GM12878 (cell line): ENCODE measurements around the gene TRIM3. TPM values are rescaled to one million over a fixed set of nuclear protein-coding genes. Genes with fewer than 3 reads are reported as not detected.

Source experiments
- ATAC-seq: fragments of 200-7000 bp; cut with Tn5 transposase; 3 replicates; pipeline ENCODE4 v1.9.1; 2020; ENCODE audit warnings: mild to moderate bottlenecking, moderate library complexity
- Bru-seq: library from RNA; stranded (reverse); fragments of 400-500 nt; gene quantifications from one replicate; lab custom pipeline; 2021; lab: Mats Ljungman, UMichigan
- BruChase-seq, 2 experiments: library from RNA; stranded (reverse); fragments of 400-500 nt; gene quantifications; one replicate each; lab custom pipeline; 2021; lab: Mats Ljungman, UMichigan
- BruUV-seq: library from RNA; stranded (reverse); fragments of 400-500 nt; replicated peaks from 2 replicates; lab custom pipeline; 2021; lab: Mats Ljungman, UMichigan
- CTCF ChIA-PET: fragments of 300-600 bp; sonication (Branson Sonifier 250); formaldehyde crosslinking; extraction: SDS; loops from one replicate; lab custom pipeline; 2021; ENCODE audit warnings: inconsistent platforms; lab: Yijun Ruan, JAX
- POLR2A ChIA-PET: fragments of 350-600 bp; formaldehyde crosslinking; extraction: SDS; loops from one replicate; lab custom pipeline; 2021; ENCODE audit warnings: inconsistent platforms; lab: Charles Lee
- RAD21 ChIA-PET: fragments of 300-600 bp; sonication (Branson Sonifier 250); formaldehyde crosslinking; loops from one replicate; lab custom pipeline; 2023; ENCODE audit warnings: antibody characterized with exemption; ENCODE audit not compliant: unreplicated experiment; lab: Charles Lee
- SMC1A ChIA-PET: fragments of 300-600 bp; sonication (Branson Sonifier 250); formaldehyde crosslinking; loops from one replicate; lab custom pipeline; 2023; ENCODE audit not compliant: unreplicated experiment, uncharacterized antibody; lab: Charles Lee
- DNase-seq: peaks from one replicate; pipeline ENCODE4 v3.0.0-alpha.2; 2011; ENCODE audit warnings: low read depth, low spot score
- FAIRE-seq: peaks from 3 replicates; lab custom pipeline; 2011; peaks lifted over from hg19 to GRCh38; lab: Jason Lieb, UNC
- H2AFZ ChIP-seq: 2 replicates; pipeline ENCODE4 v1.6.0; 2011; ENCODE audit warnings: low read depth, low read length, control low read depth; ENCODE audit not compliant: control insufficient read depth
- H3K27ac ChIP-seq: 2 replicates; pipeline ENCODE4 v1.5.1; 2011; ENCODE audit warnings: control low read depth; ENCODE audit not compliant: control insufficient read depth, insufficient read depth
- H3K27me3 ChIP-seq, 2 experiments: replicated peaks in 1 of 2; 2 replicates each; pipeline versions ENCODE4 v1.6.0 to v1.6.1; 2011; ENCODE audit warnings: low read length in 1 of 2; ENCODE audit not compliant: control insufficient read depth in 2 of 2, insufficient read depth in 2 of 2
- H3K36me3 ChIP-seq, 2 experiments: 2 replicates each; pipeline ENCODE4 v1.5.1; 2011; ENCODE audit warnings: low read length in 1 of 2; ENCODE audit not compliant: control insufficient read depth in 2 of 2, insufficient read depth in 2 of 2
- H3K4me1 ChIP-seq: 2 replicates; pipeline ENCODE4 v1.6.1; 2011; ENCODE audit warnings: mild to moderate bottlenecking, low read length, moderate library complexity, mixed read lengths; ENCODE audit not compliant: control insufficient read depth, insufficient read depth
- H3K4me2 ChIP-seq: 2 replicates; pipeline ENCODE4 v1.6.0; 2011; ENCODE audit warnings: control low read depth; ENCODE audit not compliant: control insufficient read depth, insufficient read depth
- H3K4me3 ChIP-seq: fragments of 200-600 bp; sonication (generic); 2 replicates; pipeline ENCODE4 v1.5.1; 2016
- H3K79me2 ChIP-seq: 2 replicates; pipeline ENCODE4 v1.6.0; 2011; ENCODE audit warnings: low read length; ENCODE audit not compliant: control insufficient read depth, insufficient read depth
- H3K9ac ChIP-seq: 2 replicates; pipeline ENCODE4 v1.8.0; 2011; ENCODE audit warnings: low read length, control low read depth, mixed read lengths; ENCODE audit not compliant: control insufficient read depth, insufficient read depth
- H3K9me3 ChIP-seq: replicated peaks from 3 replicates; pipeline ENCODE4 v1.5.1; 2011; ENCODE audit warnings: mild to moderate bottlenecking, low read length; ENCODE audit not compliant: control insufficient read depth, insufficient read depth
- H4K20me1 ChIP-seq: 2 replicates; pipeline ENCODE4 v1.6.0; 2011; ENCODE audit not compliant: control insufficient read depth, insufficient read depth
- CBX3 ChIP-seq: fragments of 200-600 bp; sonication (generic); IDR thresholded peaks from 2 replicates; pipeline ENCODE4 v1.6.1; 2016; ENCODE audit warnings: low read depth, borderline replicate concordance
- IRF4 ChIP-seq: IDR thresholded peaks from 2 replicates; pipeline ENCODE4 v1.6.1; 2011; ENCODE audit warnings: low read depth, low read length
- JUND ChIP-seq: IDR thresholded peaks from 2 replicates; pipeline ENCODE4 v1.6.1; 2012; ENCODE audit warnings: low read depth, mild to moderate bottlenecking, low read length, improper control_type of control experiment, moderate library complexity
- MEF2A ChIP-seq: IDR thresholded peaks from 2 replicates; pipeline ENCODE4 v1.6.1; 2011; ENCODE audit warnings: low read depth, mild to moderate bottlenecking, low read length, moderate library complexity; ENCODE audit not compliant: insufficient read depth
- MYB ChIP-seq: fragments of 150-350 bp; IDR thresholded peaks from 2 replicates; pipeline ENCODE4 v1.6.1; 2014; ENCODE audit warnings: mild to moderate bottlenecking, low read depth, low read length, borderline replicate concordance
- NFIC ChIP-seq: IDR thresholded peaks from 2 replicates; pipeline ENCODE4 v1.6.1; 2012; ENCODE audit warnings: low read depth, mild to moderate bottlenecking, inconsistent platforms, low read length, moderate library complexity
- RCOR1 ChIP-seq: conservative IDR thresholded peaks from 2 replicates; pipeline ENCODE4 v1.6.1; 2012; ENCODE audit warnings: low read depth, low read length, improper control_type of control experiment
- SIN3A ChIP-seq: IDR thresholded peaks from 2 replicates; pipeline ENCODE4 v1.6.1; 2012; ENCODE audit warnings: low read depth, low read length, improper control_type of control experiment
- SMC3 ChIP-seq: IDR thresholded peaks from 2 replicates; pipeline ENCODE4 v1.6.1; 2011; ENCODE audit warnings: low read length, improper control_type of control experiment, borderline replicate concordance
- STAT1 ChIP-seq: fragments of 450-650 bp; conservative IDR thresholded peaks from 2 replicates; pipeline ENCODE4 v1.6.1; 2014; ENCODE audit warnings: antibody characterized with exemption, mild to moderate bottlenecking
- STAT3 ChIP-seq: IDR thresholded peaks from 2 replicates; pipeline ENCODE4 v1.6.1; 2011; ENCODE audit warnings: low read depth, low read length, improper control_type of control experiment
- WGBS: methylation state at CpG from one replicate; pipeline ENCODE4 v1.1.6; 2016; ENCODE audit warnings: low lambda C conversion rate; ENCODE audit not compliant: insufficient replicate concordance, insufficient coverage; ENCODE audit errors: missing lambda C conversion rate; 5-methylcytosine and 5-hydroxymethylcytosine counted together
- in situ Hi-C: fragments of 300-500 bp; cut with MboI; formaldehyde crosslinking; loops from 9 replicates; pipeline ENCODE4 v1.14.3; 2018; ENCODE audit warnings: mixed read lengths
- intact Hi-C: fragments of 100-400 bp; cut with micrococcal nuclease; formaldehyde crosslinking; loops from one replicate; pipeline ENCODE4 v1.14.2; 2022; ENCODE audit not compliant: unreplicated experiment
- long read RNA-seq, 2 experiments: library from polyadenylated mRNA; unstranded; transcript quantifications; one replicate each; pipeline ENCODE4 v2.0.0, GENCODE V29; 2019 to 2020
- polyA minus RNA-seq, 3 experiments: library from RNA; depleted of rRNA, polyadenylated mRNA; stranded (reverse); fragments of >200 nt; gene quantifications; 2 replicates each; pipeline ENCODE4 v1.2.3, GENCODE V29; 2011
- polyA plus RNA-seq, 11 experiments: library from polyadenylated mRNA; depleted of rRNA in 4 of 11; unstranded in 6 of 11; stranded (reverse) in 5 of 11; fragments of >200 nt; fragmentation: Nextera tagmentation in 4 of 11; fragmentation: Illumina TruSeq in 1 of 11; extraction: Ambion mirVana in 4 of 11; extraction: Trizol in 1 of 11; gene quantifications; 1 replicate in 1 of 11; 2 replicates in 10 of 11; pipeline versions ENCODE4 v1.2.1 to v1.2.3, GENCODE V29; 2011 to 2016; ENCODE audit warnings: inconsistent platforms in 2 of 11, missing spikeins in 2 of 11, low read depth in 1 of 11
- total RNA-seq, 4 experiments: library from RNA; depleted of rRNA in 3 of 4; stranded (reverse); fragments of >200 nt in 3 of 4; fragmentation: Illumina TruSeq in 1 of 4; extraction: Trizol in 1 of 4; gene quantifications; 2 replicates each; pipeline versions ENCODE4 v1.2.1 to v1.2.3, GENCODE V29; 2013 to 2021
- TF ChIP-seq, protein P1 (sequence below): IDR thresholded peaks from 2 replicates; pipeline ENCODE4 v1.6.1; 2012; ENCODE audit warnings: low read length, inconsistent platforms
- TF ChIP-seq, protein P2 (sequence below): fragments of 450-650 bp; IDR thresholded peaks from 2 replicates; pipeline ENCODE4 v1.6.1; 2017; ENCODE audit warnings: borderline replicate concordance

The TRIM3 gene
- 14.7 and 15.4 TPM in 2 replicates for total RNA-seq (2013; cell fraction: nucleolus; rRNA removed)
- total RNA-seq (2014; rRNA removed) (6.1 and 11.8 TPM in 2 replicates), total RNA-seq (2014; rRNA removed; fragmentation: Illumina TruSeq; extraction: Trizol) (3.4 and 3.7 TPM in 2 replicates), total RNA-seq (2021) (6.9 and 8.7 TPM in 2 replicates), polyA plus RNA-seq (2011; rRNA removed) (3.3 and 4.4 TPM in 2 replicates), polyA plus RNA-seq (2014; fragmentation: Illumina TruSeq; extraction: Trizol) (4.7 and 7.5 TPM in 2 replicates), polyA plus RNA-seq (2014; fragmentation: Nextera tagmentation; extraction: Ambion mirVana) (under 1 TPM; 0.34 to 0.55 TPM), polyA plus RNA-seq (2014; rRNA removed) (11.0 and 18.3 TPM in 2 replicates), polyA plus RNA-seq (2016; fragmentation: Nextera tagmentation; extraction: Ambion mirVana) (1 to 10 TPM; 4.6 to 5.0 TPM), polyA minus RNA-seq (2011; rRNA and poly(A)+ RNA removed) (4.3 and 5.5 TPM in 2 replicates), Bru-seq, nascent RNA (percentile 56 among the genes with signal in this experiment), BruChase-seq, experiment 1, labeled RNA remaining after a 6-hour chase (percentile 51 among the genes with signal in this experiment), BruChase-seq, experiment 2, labeled RNA remaining after a 2-hour chase (percentile 56 among the genes with signal in this experiment)
- polyA plus RNA-seq (2011; ENCODE audit: low read depth) = 2.9 TPM
- polyA plus RNA-seq (2011; cell fraction: cytosol; rRNA removed) = 4.2 and 5.7 TPM in 2 replicates
- polyA plus RNA-seq (2011; cell fraction: nucleus; rRNA removed) = 28.2 and 29.4 TPM in 2 replicates
- 4.2 and 5.3 TPM in 2 replicates for polyA plus RNA-seq (2012)
- polyA minus RNA-seq (2011; cell fraction: cytosol; rRNA and poly(A)+ RNA removed) = 2.4 and 3.0 TPM in 2 replicates
- polyA minus RNA-seq (2011; cell fraction: nucleus; rRNA and poly(A)+ RNA removed) = 4.0 and 10.0 TPM in 2 replicates
- long read RNA-seq, experiment 1, partial matches to known transcripts = 0 of 3 reads
- long read RNA-seq, experiment 1, other reads (novel, unspliced or antisense) = 0 of 3 reads
- long read RNA-seq, experiment 2 = 0 reads

DNA sequence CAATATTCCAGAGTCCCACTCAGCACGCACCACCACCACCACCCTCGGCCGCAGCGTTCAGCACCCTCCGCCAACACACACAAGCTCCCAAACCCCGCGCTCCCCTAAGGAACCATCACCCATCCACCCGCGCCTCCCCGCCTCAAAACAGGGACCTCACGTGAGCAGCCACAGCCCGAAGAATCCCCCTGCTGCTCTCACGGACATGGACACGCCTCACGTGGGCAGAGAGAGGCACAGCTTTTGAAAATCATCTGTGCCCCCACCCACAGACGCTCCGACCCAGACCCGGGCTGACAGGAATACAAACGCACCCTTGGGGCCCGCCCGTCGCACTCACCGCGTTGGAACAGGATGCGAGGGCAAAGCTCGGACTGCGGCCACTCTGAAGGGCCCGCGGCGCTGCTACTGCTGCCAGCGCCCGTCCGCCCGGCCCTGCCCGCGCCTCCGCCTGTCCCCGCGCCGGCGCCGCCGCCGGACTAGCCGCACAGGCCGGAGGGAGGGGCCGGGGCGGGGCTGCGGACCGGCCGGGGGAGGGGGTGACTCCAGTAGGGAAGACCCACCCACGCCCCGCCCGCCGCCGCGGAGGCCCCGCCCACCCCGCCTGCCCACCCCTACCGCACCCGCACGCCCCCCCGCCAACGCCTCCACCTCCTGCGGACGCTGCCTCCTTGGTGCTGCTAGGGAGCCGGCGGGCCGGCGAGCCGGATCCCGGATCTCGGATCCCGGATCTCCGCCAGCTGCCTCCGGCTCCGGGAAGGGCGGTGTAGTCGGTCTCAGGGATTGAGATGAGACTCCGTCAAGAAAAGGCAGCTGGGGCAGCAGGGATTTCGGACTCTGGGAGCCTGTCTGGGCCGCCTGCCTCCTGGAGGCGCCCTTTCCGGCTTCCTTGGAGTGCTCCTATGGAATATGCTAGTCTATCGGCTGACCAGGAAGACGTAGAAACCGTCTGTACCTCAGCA is at the start of gene TRIM3:
Gene TRIM3, minus strand, starts transcription at position 491 of the 962 bp plus-strand sequence. CDS start 8,246 bp downstream, outside the sequence.
- peak within 1 kb of the TSS; percentile 90 for H2AFZ ChIP-seq
- TF ChIP-seq CBX3 (no peak), SIN3A (no peak; the same call in 1 of the 2 replicates), SMC3 (no peak), STAT3 (no peak), MEF2A (no peak), IRF4 (no peak), STAT1 (no peak), RCOR1 (no peak), MYB (no peak), NFIC (no peak), JUND (no peak)
- TF ChIP-seq, protein P1, sequence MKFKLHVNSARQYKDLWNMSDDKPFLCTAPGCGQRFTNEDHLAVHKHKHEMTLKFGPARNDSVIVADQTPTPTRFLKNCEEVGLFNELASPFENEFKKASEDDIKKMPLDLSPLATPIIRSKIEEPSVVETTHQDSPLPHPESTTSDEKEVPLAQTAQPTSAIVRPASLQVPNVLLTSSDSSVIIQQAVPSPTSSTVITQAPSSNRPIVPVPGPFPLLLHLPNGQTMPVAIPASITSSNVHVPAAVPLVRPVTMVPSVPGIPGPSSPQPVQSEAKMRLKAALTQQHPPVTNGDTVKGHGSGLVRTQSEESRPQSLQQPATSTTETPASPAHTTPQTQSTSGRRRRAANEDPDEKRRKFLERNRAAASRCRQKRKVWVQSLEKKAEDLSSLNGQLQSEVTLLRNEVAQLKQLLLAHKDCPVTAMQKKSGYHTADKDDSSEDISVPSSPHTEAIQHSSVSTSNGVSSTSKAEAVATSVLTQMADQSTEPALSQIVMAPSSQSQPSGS = no peak
- TF ChIP-seq, protein P2, sequence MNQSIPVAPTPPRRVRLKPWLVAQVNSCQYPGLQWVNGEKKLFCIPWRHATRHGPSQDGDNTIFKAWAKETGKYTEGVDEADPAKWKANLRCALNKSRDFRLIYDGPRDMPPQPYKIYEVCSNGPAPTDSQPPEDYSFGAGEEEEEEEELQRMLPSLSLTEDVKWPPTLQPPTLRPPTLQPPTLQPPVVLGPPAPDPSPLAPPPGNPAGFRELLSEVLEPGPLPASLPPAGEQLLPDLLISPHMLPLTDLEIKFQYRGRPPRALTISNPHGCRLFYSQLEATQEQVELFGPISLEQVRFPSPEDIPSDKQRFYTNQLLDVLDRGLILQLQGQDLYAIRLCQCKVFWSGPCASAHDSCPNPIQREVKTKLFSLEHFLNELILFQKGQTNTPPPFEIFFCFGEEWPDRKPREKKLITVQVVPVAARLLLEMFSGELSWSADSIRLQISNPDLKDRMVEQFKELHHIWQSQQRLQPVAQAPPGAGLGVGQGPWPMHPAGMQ = no peak

More for the DNA sequence above, at the start of gene TRIM3:
- ChIA-PET SMC1A (interaction anchor here (0.5 to 2.4 kb wide), 5 partner anchors 10 to 95 kb away, joined by 3 to 8 read pairs (median 5); no protein-coding TSS in a partner anchor), POLR2A (interaction anchor here (0.8 to 1.3 kb wide), 4 partner anchors 11 to 84 kb away, joined by 3 to 4 read pairs (median 3); partner anchors contain the start of gene SMPD1), CTCF (interaction anchor here (0.6 to 2.1 kb wide), 2 partner anchors 32 to 94 kb away, joined by 3 to 8 read pairs; no protein-coding TSS in a partner anchor), RAD21 (no interaction called here)
- H3K36me3 ChIP-seq = peaks cover 1 to 9% of the 10 kb centered on the region in 2 experiments; a peak in 2 of 4 replicates
- H4K20me1 ChIP-seq = no peaks in the 10 kb centered on the region
- no TSS peak for BruUV-seq
- in situ Hi-C loops (no loop called here), intact Hi-C loops (loop anchor here (5.0 kb wide), 1 partner anchor 71 kb away; no protein-coding TSS in a partner anchor)
- H3K27ac ChIP-seq = no peak within 1 kb of the TSS
- peak within 1 kb of the TSS; percentile 95 for H3K4me2 ChIP-seq
- DNase-seq (no peak), FAIRE-seq (no peak), ATAC-seq (peak; percentile 85)
- WGBS = under 1% methylated on average over 73 of the region's 87 CpGs
- no peaks in the 10 kb centered on the region for H3K27me3 ChIP-seq
- no peaks in the 10 kb centered on the region for H3K79me2 ChIP-seq
- H3K9ac ChIP-seq = peak within 1 kb of the TSS; percentile 64
- peaks cover 15% of the 10 kb centered on the region for H3K4me1 ChIP-seq
- peak within 1 kb of the TSS; percentile 75 for H3K4me3 ChIP-seq
- H3K9me3 ChIP-seq = no peaks in the 10 kb centered on the region
